GM12878 (cell line): ENCODE data around the gene USP37. TPM values are rescaled to one million over a fixed set of nuclear protein-coding genes. Genes with fewer than 3 reads are reported as not detected.

Source experiments
- ATAC-seq: fragments of 200-7000 bp; cut with Tn5 transposase; 3 replicates; pipeline ENCODE4 v1.9.1; 2020; ENCODE audit warnings: mild to moderate bottlenecking, moderate library complexity
- BruUV-seq: library from RNA; stranded (reverse); fragments of 400-500 nt; replicated peaks from 2 replicates; lab custom pipeline; 2021; lab: Mats Ljungman, UMichigan
- CTCF ChIA-PET: fragments of 300-600 bp; sonication (Branson Sonifier 250); formaldehyde crosslinking; extraction: SDS; loops from one replicate; lab custom pipeline; 2021; ENCODE audit warnings: inconsistent platforms; lab: Yijun Ruan, JAX
- POLR2A ChIA-PET: fragments of 350-600 bp; formaldehyde crosslinking; extraction: SDS; loops from one replicate; lab custom pipeline; 2021; ENCODE audit warnings: inconsistent platforms; lab: Charles Lee
- RAD21 ChIA-PET: fragments of 300-600 bp; sonication (Branson Sonifier 250); formaldehyde crosslinking; loops from one replicate; lab custom pipeline; 2023; ENCODE audit warnings: antibody characterized with exemption; ENCODE audit not compliant: unreplicated experiment; lab: Charles Lee
- SMC1A ChIA-PET: fragments of 300-600 bp; sonication (Branson Sonifier 250); formaldehyde crosslinking; loops from one replicate; lab custom pipeline; 2023; ENCODE audit not compliant: unreplicated experiment, uncharacterized antibody; lab: Charles Lee
- DNase-seq: peaks from one replicate; pipeline ENCODE4 v3.0.0-alpha.2; 2011; ENCODE audit warnings: low read depth, low spot score
- FAIRE-seq: peaks from 3 replicates; lab custom pipeline; 2011; peaks lifted over from hg19 to GRCh38; lab: Jason Lieb, UNC
- H2AFZ ChIP-seq: 2 replicates; pipeline ENCODE4 v1.6.0; 2011; ENCODE audit warnings: low read depth, low read length, control low read depth; ENCODE audit not compliant: control insufficient read depth
- H3K27ac ChIP-seq: 2 replicates; pipeline ENCODE4 v1.5.1; 2011; ENCODE audit warnings: control low read depth; ENCODE audit not compliant: control insufficient read depth, insufficient read depth
- H3K27me3 ChIP-seq, 2 experiments: replicated peaks in 1 of 2; 2 replicates each; pipeline versions ENCODE4 v1.6.0 to v1.6.1; 2011; ENCODE audit warnings: low read length in 1 of 2; ENCODE audit not compliant: control insufficient read depth in 2 of 2, insufficient read depth in 2 of 2
- H3K36me3 ChIP-seq, 2 experiments: 2 replicates each; pipeline ENCODE4 v1.5.1; 2011; ENCODE audit warnings: low read length in 1 of 2; ENCODE audit not compliant: control insufficient read depth in 2 of 2, insufficient read depth in 2 of 2
- H3K4me1 ChIP-seq: 2 replicates; pipeline ENCODE4 v1.6.1; 2011; ENCODE audit warnings: mild to moderate bottlenecking, low read length, moderate library complexity, mixed read lengths; ENCODE audit not compliant: control insufficient read depth, insufficient read depth
- H3K4me2 ChIP-seq: 2 replicates; pipeline ENCODE4 v1.6.0; 2011; ENCODE audit warnings: control low read depth; ENCODE audit not compliant: control insufficient read depth, insufficient read depth
- H3K4me3 ChIP-seq: fragments of 200-600 bp; sonication (generic); 2 replicates; pipeline ENCODE4 v1.5.1; 2016
- H3K79me2 ChIP-seq: 2 replicates; pipeline ENCODE4 v1.6.0; 2011; ENCODE audit warnings: low read length; ENCODE audit not compliant: control insufficient read depth, insufficient read depth
- H3K9ac ChIP-seq: 2 replicates; pipeline ENCODE4 v1.8.0; 2011; ENCODE audit warnings: low read length, control low read depth, mixed read lengths; ENCODE audit not compliant: control insufficient read depth, insufficient read depth
- H3K9me3 ChIP-seq: replicated peaks from 3 replicates; pipeline ENCODE4 v1.5.1; 2011; ENCODE audit warnings: mild to moderate bottlenecking, low read length; ENCODE audit not compliant: control insufficient read depth, insufficient read depth
- H4K20me1 ChIP-seq: 2 replicates; pipeline ENCODE4 v1.6.0; 2011; ENCODE audit not compliant: control insufficient read depth, insufficient read depth
- CHD2 ChIP-seq: IDR thresholded peaks from 2 replicates; pipeline ENCODE4 v1.6.1; 2011; ENCODE audit warnings: low read depth, low read length, improper control_type of control experiment, borderline replicate concordance
- DPF2 ChIP-seq: fragments of 450-650 bp; IDR thresholded peaks from 2 replicates; pipeline ENCODE4 v1.6.1; 2017; ENCODE audit warnings: mild to moderate bottlenecking
- HDAC6 ChIP-seq: fragments of 200-600 bp; sonication (generic); IDR thresholded peaks from one replicate; pipeline ENCODE4 v1.8.0; 2017; ENCODE audit warnings: antibody characterized with exemption; ENCODE audit not compliant: unreplicated experiment
- HDGF ChIP-seq: fragments of 450-650 bp; IDR thresholded peaks from 2 replicates; pipeline ENCODE4 v1.6.1; 2016; ENCODE audit warnings: antibody characterized with exemption
- MEF2B ChIP-seq: fragments of 450-650 bp; IDR thresholded peaks from 2 replicates; pipeline ENCODE4 v1.6.1; 2018; ENCODE audit warnings: mild to moderate bottlenecking, moderate library complexity; ENCODE audit not compliant: partially characterized antibody, poor library complexity, severe bottlenecking
- PML ChIP-seq: IDR thresholded peaks from 2 replicates; pipeline ENCODE4 v1.6.1; 2012; ENCODE audit warnings: low read length, inconsistent platforms
- RAD21 ChIP-seq: IDR thresholded peaks from 2 replicates; pipeline ENCODE4 v1.6.1; 2011; ENCODE audit warnings: mild to moderate bottlenecking, low read depth, low read length, moderate library complexity; ENCODE audit not compliant: insufficient read depth
- ZBTB40 ChIP-seq: fragments of 450-650 bp; IDR thresholded peaks from 2 replicates; pipeline ENCODE4 v1.6.1; 2016; ENCODE audit warnings: mild to moderate bottlenecking, moderate library complexity, borderline replicate concordance
- WGBS: methylation state at CpG from one replicate; pipeline ENCODE4 v1.1.6; 2016; ENCODE audit warnings: low lambda C conversion rate; ENCODE audit not compliant: insufficient replicate concordance, insufficient coverage; ENCODE audit errors: missing lambda C conversion rate; 5-methylcytosine and 5-hydroxymethylcytosine counted together
- in situ Hi-C: fragments of 300-500 bp; cut with MboI; formaldehyde crosslinking; loops from 9 replicates; pipeline ENCODE4 v1.14.3; 2018; ENCODE audit warnings: mixed read lengths
- intact Hi-C: fragments of 100-400 bp; cut with micrococcal nuclease; formaldehyde crosslinking; loops from one replicate; pipeline ENCODE4 v1.14.2; 2022; ENCODE audit not compliant: unreplicated experiment
- polyA plus RNA-seq, 11 experiments: library from polyadenylated mRNA; depleted of rRNA in 4 of 11; unstranded in 6 of 11; stranded (reverse) in 5 of 11; fragments of >200 nt; fragmentation: Nextera tagmentation in 4 of 11; fragmentation: Illumina TruSeq in 1 of 11; extraction: Ambion mirVana in 4 of 11; extraction: Trizol in 1 of 11; gene quantifications; 1 replicate in 1 of 11; 2 replicates in 10 of 11; pipeline versions ENCODE4 v1.2.1 to v1.2.3, GENCODE V29; 2011 to 2016; ENCODE audit warnings: inconsistent platforms in 2 of 11, missing spikeins in 2 of 11, low read depth in 1 of 11
- total RNA-seq, 4 experiments: library from RNA; depleted of rRNA in 3 of 4; stranded (reverse); fragments of >200 nt in 3 of 4; fragmentation: Illumina TruSeq in 1 of 4; extraction: Trizol in 1 of 4; gene quantifications; 2 replicates each; pipeline versions ENCODE4 v1.2.1 to v1.2.3, GENCODE V29; 2013 to 2021

Gene USP37
- total and polyA plus RNA-seq, 10 of the 15 experiments (the other 5 are each of a cell fraction or from before 2014, with no cell fraction given), result 2.8 to 16.0 (median 10.4) TPM

GRCh38 chr2:218505754-218506371, 62.3 kb downstream of the USP37 start:
- WGBS, result 97% methylated on average over 5 of the region's 6 CpGs
- no peak for FAIRE-seq

More at GRCh38 chr2:218505754-218506371, 62.3 kb downstream of the USP37 start:
- BruUV-seq, result no TSS peak
- H3K9me3 ChIP-seq, result no peaks in the 10 kb centered on the region
- no peaks in the 10 kb centered on the region for H4K20me1 ChIP-seq
- peaks cover 0 to 5% of the 10 kb centered on the region in 2 experiments; a peak in 2 of 4 replicates for H3K36me3 ChIP-seq
- H3K27ac ChIP-seq, result no peak overlapping the region
- no peaks in the 10 kb centered on the region for H3K27me3 ChIP-seq
- ChIA-PET RAD21 (no interaction called here), POLR2A (interaction anchor here (0.6 to 1.1 kb wide), 4 partner anchors 9 to 271 kb away, joined by 3 to 8 read pairs (median 4); no protein-coding TSS in a partner anchor), SMC1A (interaction anchor here (0.8 to 1.8 kb wide), 2 partner anchors 11 to 65 kb away, joined by 3 to 8 read pairs; no protein-coding TSS in a partner anchor), CTCF (interaction anchor here (0.6 to 1.5 kb wide), 4 partner anchors 11 to 387 kb away, joined by 3 to 7 read pairs (median 4); no protein-coding TSS in a partner anchor)
- in situ Hi-C loops (no loop called here), intact Hi-C loops (no loop called here)
- no peaks in the 10 kb centered on the region; the same call in 1 of the 2 replicates for H3K79me2 ChIP-seq
- peaks cover 4% of the 10 kb centered on the region; the same call in 1 of the 2 replicates for H3K4me1 ChIP-seq
- no peak overlapping the region for H3K4me3 ChIP-seq
- DNase-seq (no peak), ATAC-seq (no peak)
- H2AFZ ChIP-seq, result no peak overlapping the region
- TF ChIP-seq CHD2 (no peak), RAD21 (no peak), MEF2B (no peak), DPF2 (no peak), ZBTB40 (no peak), HDGF (no peak), HDAC6 (no peak), PML (no peak)
- TF ChIP-seq, all 136 proteins: peak for 0
- Histone ChIP-seq H3K9ac (no peak overlapping the region), H3K4me2 (no peak overlapping the region)
